GM12891 (cell line): ENCODE results near the gene UBR1.
"Not testable (repeated sequence)": the region's sequence is repeated elsewhere in the genome, so short reads cannot be mapped to it uniquely, and the experiment has no call there.

Source experiments
- DNase-seq: peaks from one replicate; pipeline ENCODE4 v3.0.0; 2011; ENCODE audit warnings: low spot score; ENCODE audit not compliant: insufficient read length
- FAIRE-seq: peaks from 2 replicates; lab custom pipeline; 2011; peaks lifted over from hg19 to GRCh38; lab: Jason Lieb, UNC
- PAX5 ChIP-seq: IDR thresholded peaks from 2 replicates; pipeline ENCODE4 v1.6.1; 2011; ENCODE audit warnings: low read length, moderate library complexity, mild to moderate bottlenecking; ENCODE audit not compliant: insufficient read depth, severe bottlenecking
- POLR2A ChIP-seq: IDR thresholded peaks from 2 replicates; pipeline ENCODE4 v1.6.1; 2011; ENCODE audit warnings: low read depth, low read length, control low read depth
- POLR2AphosphoS5 ChIP-seq: IDR thresholded peaks from 2 replicates; pipeline ENCODE4 v1.6.1; 2011; ENCODE audit warnings: low read depth, low read length, control low read depth
- POU2F2 ChIP-seq: IDR thresholded peaks from 2 replicates; pipeline ENCODE4 v1.6.1; 2011; ENCODE audit warnings: low read depth, mild to moderate bottlenecking, control low read depth, low read length, moderate library complexity
- SPI1 ChIP-seq: IDR thresholded peaks from 2 replicates; pipeline ENCODE4 v1.6.1; 2011; ENCODE audit warnings: low read depth, low read length, control low read depth
- TAF1 ChIP-seq: IDR thresholded peaks from 2 replicates; pipeline ENCODE4 v1.6.1; 2011; ENCODE audit warnings: low read depth, low read length, control low read depth

Gene UBR1

DNA sequence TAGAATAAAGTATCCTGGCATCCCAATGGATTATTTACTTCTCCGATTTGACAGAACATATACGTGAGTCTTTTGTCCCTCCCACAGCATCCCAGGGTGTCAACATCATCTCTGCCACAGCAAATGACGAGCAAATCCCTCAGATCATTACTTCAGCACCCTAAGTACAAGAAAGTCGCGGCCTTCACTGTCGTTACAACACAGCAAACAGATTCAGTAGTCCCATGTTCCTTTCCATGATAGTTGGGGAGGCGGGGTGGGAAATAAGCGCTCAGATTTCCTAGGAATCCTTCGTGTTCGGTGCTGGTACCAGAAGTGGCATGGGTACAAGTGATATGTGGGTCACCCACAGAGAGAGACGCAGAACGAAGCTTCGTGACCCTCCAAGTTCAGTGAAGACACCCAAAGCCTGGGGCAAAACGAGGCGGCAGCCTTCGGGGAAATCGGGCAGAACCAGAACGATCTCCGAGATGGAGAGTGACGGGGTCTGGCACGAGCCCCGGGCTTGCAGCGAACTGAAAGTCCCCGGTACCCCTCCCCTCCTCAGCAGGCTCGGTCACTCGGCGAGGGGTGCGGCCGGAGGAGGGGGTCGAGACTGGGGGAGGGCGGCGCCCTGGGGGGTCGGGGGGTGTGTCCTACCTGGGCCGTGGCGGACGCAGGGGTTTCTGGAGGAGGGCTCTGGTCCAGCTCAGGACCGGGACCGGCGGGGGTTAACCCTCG lies 185.9 kb downstream of the UBR1 start:
- TF ChIP-seq POLR2A (no peak), POLR2AphosphoS5 (no peak), POU2F2 (no peak), TAF1 (no peak), SPI1 (no peak), PAX5 (no peak)
- DNase-seq (no peak), FAIRE-seq (peak; percentile 51)

DNA sequence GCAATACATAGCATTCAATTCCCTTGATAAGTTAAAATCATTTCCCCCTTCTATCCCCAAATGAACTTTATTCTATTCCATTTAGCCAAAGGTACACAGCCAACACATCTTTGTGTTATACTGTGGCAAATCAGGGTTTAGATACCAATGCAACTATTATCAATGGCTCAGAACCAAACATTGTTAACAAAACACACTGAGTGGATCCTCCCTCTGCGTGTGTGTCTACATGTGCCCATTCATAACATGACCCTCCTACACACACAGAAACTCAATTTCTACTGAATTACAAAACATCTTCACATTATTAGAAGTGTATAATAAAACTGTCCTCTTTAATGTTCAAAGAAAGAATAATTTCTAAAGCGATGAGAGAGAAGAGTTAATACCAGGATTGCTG lies 186.5 kb downstream of the UBR1 start:
- TF ChIP-seq PAX5, result no peak
- TF ChIP-seq TAF1, result no peak
- TF ChIP-seq POLR2AphosphoS5, result no peak
- TF ChIP-seq POU2F2, result no peak
- TF ChIP-seq POLR2A, result no peak
- no peak for TF ChIP-seq SPI1
- FAIRE-seq (peak; percentile 76), DNase-seq (no peak)

DNA sequence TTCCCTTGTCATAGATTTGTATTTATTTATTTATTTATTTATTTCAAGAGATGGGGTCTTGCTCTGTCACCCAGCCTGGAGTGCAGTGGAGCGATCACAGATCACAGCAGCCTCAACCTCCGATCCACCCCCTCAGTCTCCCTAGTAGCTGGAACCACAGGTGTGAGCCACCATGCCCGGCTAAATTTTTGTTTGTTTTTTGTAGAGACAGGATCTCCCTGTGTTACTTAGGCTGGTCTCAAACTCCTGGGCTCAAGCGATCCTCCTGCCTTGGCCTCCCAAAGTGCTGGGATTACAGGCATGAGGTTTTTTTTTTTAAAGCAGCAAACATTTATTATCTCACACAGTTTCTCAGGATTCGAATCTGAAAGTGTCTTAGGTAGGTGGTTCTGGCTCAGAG lies 187.8 kb downstream of the UBR1 start:
- FAIRE-seq, result peak; percentile 9
- TF ChIP-seq PAX5, result peak; percentile 6
- TF ChIP-seq POLR2A, result no peak

DNA sequence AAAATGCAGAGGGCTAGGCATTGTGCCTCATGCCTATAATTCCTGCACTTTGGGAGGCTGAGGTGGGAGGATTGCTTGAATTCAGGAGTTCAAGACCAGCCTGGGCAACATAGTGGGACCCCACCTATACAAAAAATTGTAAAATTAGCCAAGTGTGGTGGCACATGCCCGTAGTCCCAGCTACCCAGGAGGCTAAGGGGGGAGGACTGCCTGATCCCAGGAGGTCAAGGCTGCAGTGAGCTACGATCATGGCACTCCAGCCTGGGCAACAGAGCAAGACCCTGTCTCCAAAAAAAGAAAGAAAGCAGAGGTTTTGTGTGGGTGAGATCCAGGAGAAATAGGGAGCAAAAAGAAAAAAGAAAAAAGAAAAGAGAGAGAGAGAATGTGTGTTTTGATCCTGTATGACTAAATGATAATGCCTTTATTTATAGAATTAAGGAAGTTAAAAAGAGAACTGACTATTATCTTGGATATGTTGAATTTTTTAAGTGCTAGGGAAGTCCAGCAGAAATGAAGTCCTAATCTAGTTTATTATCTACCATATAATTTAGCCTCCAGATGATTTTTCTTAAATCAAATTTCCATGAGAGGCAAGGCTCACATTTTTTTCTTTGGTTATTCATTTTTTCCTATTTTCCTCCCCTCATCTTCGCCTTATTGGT lies 190.1 kb downstream of the UBR1 start:
- DNase-seq (no peak), FAIRE-seq (no peak)
- TF ChIP-seq TAF1, result no peak
- no peak for TF ChIP-seq PAX5
- no peak for TF ChIP-seq POLR2A
- no peak for TF ChIP-seq POU2F2
- TF ChIP-seq POLR2AphosphoS5, result no peak
- TF ChIP-seq SPI1, result no peak

More for the DNA sequence above, 187.8 kb downstream of the UBR1 start:
- DNase-seq, result no peak

DNA sequence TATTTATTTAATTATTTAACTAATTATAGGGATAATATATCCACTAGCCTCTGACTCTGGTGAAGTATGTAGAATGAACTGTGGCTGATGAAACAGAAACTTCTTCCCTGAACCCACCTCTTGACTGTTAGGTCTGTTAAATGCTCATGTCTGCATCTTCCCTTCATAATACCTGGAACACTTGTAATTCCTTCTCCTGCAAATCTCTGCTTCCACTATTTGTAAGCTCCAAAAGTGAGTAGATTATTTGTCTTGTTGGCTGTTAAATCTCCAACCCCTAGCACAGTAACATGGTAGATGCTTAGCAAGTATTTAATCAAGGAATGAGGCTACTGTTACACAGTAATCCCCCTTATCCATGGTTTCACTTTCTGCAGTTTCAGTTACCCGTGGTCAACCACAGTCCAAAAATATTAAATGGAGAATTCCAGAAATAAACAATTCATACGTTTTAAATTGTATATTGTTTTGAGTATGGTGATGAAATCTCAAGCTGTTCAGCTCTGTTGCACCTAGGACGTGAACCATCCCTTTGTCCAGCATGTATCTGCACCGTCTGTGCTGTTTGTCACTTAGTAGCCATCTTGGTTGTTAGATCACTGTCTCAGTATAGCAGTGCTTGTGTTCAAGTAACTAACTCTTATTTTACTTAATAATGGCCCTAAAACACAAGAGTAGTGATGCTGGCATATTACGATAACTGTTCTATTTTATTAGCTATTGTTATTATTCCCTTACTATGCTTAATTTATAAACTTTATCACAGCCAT lies 190.9 kb downstream of the UBR1 start:
- DNase-seq, result no peak
- peak; percentile 65 for FAIRE-seq
- TF ChIP-seq POLR2AphosphoS5 (no peak), PAX5 (no peak), TAF1 (no peak), POU2F2 (no peak), POLR2A (no peak), SPI1 (no peak)

DNA sequence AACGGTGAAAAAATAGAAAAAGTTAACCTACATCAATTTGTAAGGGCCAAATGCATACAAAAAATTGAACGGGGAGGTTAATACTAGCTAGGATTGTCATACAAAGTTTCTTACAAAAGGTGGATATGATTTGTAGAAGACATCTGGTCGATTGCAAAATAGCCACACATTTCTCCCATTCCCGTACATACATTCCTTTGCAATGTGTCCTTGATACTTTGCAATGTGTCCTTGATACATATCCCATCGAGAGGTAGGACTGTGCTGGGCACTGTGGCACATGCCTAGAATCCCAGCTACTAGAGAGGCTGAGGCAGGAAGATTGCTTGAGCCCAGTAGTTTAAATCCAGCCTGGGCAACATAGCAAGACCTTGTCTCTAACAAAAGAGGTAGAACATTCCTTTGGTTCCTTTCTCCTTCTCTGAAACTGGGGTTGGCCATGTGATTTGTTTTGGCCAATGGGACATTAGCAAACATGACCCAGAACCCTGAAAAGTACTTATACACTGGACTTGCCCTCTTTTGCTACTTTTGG lies 194.7 kb downstream of the UBR1 start:
- DNase-seq (no peak), FAIRE-seq (no peak)
- TF ChIP-seq PAX5 (no peak), POLR2AphosphoS5 (no peak), POLR2A (no peak), SPI1 (no peak), TAF1 (no peak), POU2F2 (no peak)

DNA sequence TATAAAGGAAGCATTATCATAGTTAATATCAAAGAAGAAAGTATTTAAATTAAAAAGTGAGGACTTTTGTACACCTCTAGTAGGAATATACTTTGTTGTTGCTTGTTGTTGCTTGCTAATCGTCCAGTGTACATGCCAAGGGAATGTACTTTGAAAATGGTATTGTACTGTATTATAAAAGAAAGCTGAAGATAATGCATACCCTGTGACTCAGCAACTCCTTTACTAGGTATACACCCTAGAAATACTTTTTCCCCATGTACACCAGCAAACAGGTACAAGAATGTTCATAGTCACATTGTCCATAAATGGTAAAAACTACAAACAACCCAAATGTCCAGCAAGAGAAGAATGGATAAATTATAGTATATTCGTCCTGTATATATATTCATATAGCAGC lies 197.3 kb downstream of the UBR1 start:
- no peak for DNase-seq
- TF ChIP-seq SPI1, result no peak
- no peak for TF ChIP-seq TAF1
- TF ChIP-seq POU2F2, result no peak
- no peak for TF ChIP-seq POLR2A
- TF ChIP-seq PAX5, result no peak
- TF ChIP-seq POLR2AphosphoS5, result no peak
- FAIRE-seq, result no peak

DNA sequence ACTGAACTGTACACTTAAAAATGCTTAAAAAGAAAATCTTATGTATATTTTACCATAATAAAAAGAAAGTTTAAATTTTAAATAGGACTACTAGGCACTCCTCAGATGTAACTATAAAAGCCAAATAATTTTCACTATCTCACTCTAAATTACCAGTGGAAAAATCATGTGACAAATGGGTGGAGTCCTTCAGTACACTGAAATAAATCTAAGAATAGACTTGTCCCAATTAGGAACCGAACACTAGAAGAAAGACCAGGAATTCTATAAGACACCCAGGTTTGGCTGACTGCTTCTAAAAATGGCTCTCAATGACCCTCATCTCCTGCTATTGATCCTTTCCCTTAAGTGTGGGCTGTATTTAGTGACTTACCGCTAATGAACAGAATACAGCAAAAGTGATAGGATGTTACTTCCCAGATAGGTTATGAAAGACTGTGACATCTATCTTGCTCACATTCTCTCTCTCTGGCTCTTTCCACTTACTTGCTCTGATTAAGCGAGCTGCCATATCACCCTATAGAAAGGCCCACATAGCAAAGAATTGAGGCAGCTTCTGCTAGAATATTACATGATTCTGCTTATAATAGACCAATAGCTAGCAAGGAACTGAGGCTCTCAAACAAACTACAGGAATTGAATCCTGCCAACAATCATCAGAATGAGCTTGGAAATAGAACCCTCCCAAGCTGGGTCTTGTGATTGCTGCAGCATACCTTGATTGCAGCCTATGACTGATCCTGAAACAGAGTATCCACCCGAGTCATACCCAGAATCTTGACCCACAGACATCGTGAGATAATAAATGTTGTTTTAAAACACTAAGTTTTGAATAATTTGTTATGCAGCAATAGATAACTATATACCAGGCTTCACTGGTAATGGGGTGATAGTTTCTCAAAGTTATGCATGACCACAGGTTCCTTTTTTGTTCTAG lies 202.2 kb downstream of the UBR1 start:
- peak; percentile 48 for FAIRE-seq
- TF ChIP-seq POLR2AphosphoS5, result no peak
- no peak for TF ChIP-seq SPI1
- TF ChIP-seq POU2F2, result no peak
- TF ChIP-seq POLR2A, result no peak
- no peak for TF ChIP-seq PAX5
- TF ChIP-seq TAF1, result no peak

DNA sequence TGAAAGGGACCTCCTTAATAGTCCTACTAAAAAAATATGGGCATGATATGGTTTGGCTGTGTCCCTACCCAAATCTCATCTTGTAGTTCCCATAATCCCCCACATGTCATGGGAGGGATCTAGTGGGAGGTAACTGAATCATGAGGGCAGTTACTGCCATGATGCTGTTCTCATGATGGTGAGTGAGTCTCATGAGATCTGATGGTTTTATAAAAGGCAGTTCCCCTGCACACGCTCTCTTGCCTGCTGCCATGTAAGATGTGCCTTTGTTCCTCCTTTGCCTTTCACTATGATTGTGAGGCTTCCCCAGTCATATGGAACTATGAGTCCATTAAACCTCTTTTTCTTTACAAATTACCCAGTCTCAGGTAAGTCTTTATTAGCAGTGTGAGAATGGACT lies 211.9 kb downstream of the UBR1 start:
- not testable (repeated sequence) for FAIRE-seq

More for the DNA sequence above, 202.2 kb downstream of the UBR1 start:
- DNase-seq, result no peak

More for the DNA sequence above, 211.9 kb downstream of the UBR1 start:
- DNase-seq, result not testable (repeated sequence)
